Stomach (tissue), 9 donors: ENCODE measurements around the gene DOCK2. TPM values are rescaled to one million over a fixed set of nuclear protein-coding genes. Genes with fewer than 3 reads are reported as not detected.
"Not testable (repeated sequence)": the region's sequence is repeated elsewhere in the genome, so short reads cannot be mapped to it uniquely, and the experiment has no call there.

Experiments used
- DNase-seq, 2 donors: peaks; one replicate each; pipeline versions ENCODE4 v3.0.0 to v3.0.0-alpha.2; 2013 to 2019
- H3K27ac ChIP-seq, 5 donors: fragments of 200-600 bp in 4 of 5; sonication (generic) in 4 of 5; one replicate each; pipeline ENCODE4 v1.5.1; 2013 to 2019; ENCODE audit warnings: mild to moderate bottlenecking in 1 of 5, moderate library complexity in 1 of 5
- H3K27me3 ChIP-seq, 3 donors: fragments of 200-600 bp; sonication (generic); one replicate each; pipeline ENCODE4 v1.5.1; 2017 to 2019; ENCODE audit warnings: mixed run types in 1 of 3
- H3K36me3 ChIP-seq, 4 donors: fragments of 200-600 bp; sonication (generic); 1 replicate in 3 of 4; 2 replicates in 1 of 4; pipeline ENCODE4 v1.5.1; 2016 to 2019
- H3K4me1 ChIP-seq, 4 donors: fragments of 200-600 bp; sonication (generic); one replicate each; pipeline ENCODE4 v1.5.1; 2016 to 2019
- H3K4me3 ChIP-seq, 4 donors: fragments of 200-600 bp; sonication (generic) in 3 of 4; one replicate each; pipeline ENCODE4 v1.5.1; 2016 to 2019; ENCODE audit warnings: mild to moderate bottlenecking in 1 of 4
- H3K9me3 ChIP-seq, 4 donors: fragments of 200-600 bp; sonication (generic); one replicate each; pipeline ENCODE4 v1.5.1; 2016 to 2019
- EP300 ChIP-seq: sonication (generic); formaldehyde crosslinking; IDR thresholded peaks from one replicate; pipeline ENCODE4 v1.6.1; 2017; ENCODE audit warnings: antibody characterized with exemption
- POLR2A ChIP-seq, 4 donors: fragments of 450-650 bp; IDR thresholded peaks; one replicate each; pipeline ENCODE4 v1.6.1; 2016; ENCODE audit warnings: antibody characterized with exemption in 4 of 4, control low read depth in 2 of 4, mild to moderate bottlenecking in 1 of 4, moderate library complexity in 1 of 4
- POLR2AphosphoS5 ChIP-seq, 3 donors: sonication (generic); formaldehyde crosslinking; IDR thresholded peaks; one replicate each; pipeline ENCODE4 v1.6.1; 2016; ENCODE audit warnings: antibody characterized with exemption in 3 of 3
- WGBS, 5 donors: extraction: QIAGEN DNeasy Blood & Tissue Kit in 3 of 5; methylation state at CpG; one replicate each; pipeline versions ENCODE4 v1.1.5 to v1.1.7; 2013 to 2018; 5-methylcytosine and 5-hydroxymethylcytosine counted together
- intact Hi-C: fragments of 100-400 bp; cut with DNase I; formaldehyde crosslinking; loops from one replicate; pipeline ENCODE4 v1.15.1; 2023; ENCODE audit warnings: low total_unique reads
- polyA plus RNA-seq, 3 donors: library from polyadenylated mRNA; stranded (reverse); fragments of 200-250 nt; gene quantifications; one replicate each; pipeline ENCODE4 v1.2.3, GENCODE V29; 2013
- total RNA-seq, 5 donors: library from RNA; depleted of rRNA; stranded (reverse); fragments of >200 nt; gene quantifications; one replicate each; pipeline versions ENCODE4 v1.1.0 to v1.2.3, GENCODE V29; 2014 to 2016
- TF ChIP-seq, protein P1 (sequence below), 7 experiments: fragments of 450-650 bp in 4 of 7; fragments of 200-600 bp in 3 of 7; sonication (generic) in 3 of 7; IDR thresholded peaks; one replicate each; pipeline ENCODE4 v1.5.1; 2016 to 2019; ENCODE audit warnings: antibody characterized with exemption in 7 of 7, control low read depth in 2 of 7, mild to moderate bottlenecking in 1 of 7
- donor health status: healthy with polysubstance abuse.
- donor health status: Bipolar disorder and iron deficiency.
- donor health status: healthy.

DOCK2 gene
- total and polyA plus RNA-seq, 8 donors, result 2.1 to 50.2 (median 8.5) TPM

- no peak for TF ChIP-seq POLR2AphosphoS5 (IDR thresholded peaks at IDR 0.05)
- no peak for TF ChIP-seq POLR2A (IDR thresholded peaks at IDR 0.05)
- no peak for TF ChIP-seq EP300
- TF ChIP-seq, protein P1, sequence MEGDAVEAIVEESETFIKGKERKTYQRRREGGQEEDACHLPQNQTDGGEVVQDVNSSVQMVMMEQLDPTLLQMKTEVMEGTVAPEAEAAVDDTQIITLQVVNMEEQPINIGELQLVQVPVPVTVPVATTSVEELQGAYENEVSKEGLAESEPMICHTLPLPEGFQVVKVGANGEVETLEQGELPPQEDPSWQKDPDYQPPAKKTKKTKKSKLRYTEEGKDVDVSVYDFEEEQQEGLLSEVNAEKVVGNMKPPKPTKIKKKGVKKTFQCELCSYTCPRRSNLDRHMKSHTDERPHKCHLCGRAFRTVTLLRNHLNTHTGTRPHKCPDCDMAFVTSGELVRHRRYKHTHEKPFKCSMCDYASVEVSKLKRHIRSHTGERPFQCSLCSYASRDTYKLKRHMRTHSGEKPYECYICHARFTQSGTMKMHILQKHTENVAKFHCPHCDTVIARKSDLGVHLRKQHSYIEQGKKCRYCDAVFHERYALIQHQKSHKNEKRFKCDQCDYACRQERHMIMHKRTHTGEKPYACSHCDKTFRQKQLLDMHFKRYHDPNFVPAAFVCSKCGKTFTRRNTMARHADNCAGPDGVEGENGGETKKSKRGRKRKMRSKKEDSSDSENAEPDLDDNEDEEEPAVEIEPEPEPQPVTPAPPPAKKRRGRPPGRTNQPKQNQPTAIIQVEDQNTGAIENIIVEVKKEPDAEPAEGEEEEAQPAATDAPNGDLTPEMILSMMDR (IDR thresholded peaks at IDR 0.05), result no peak
- peaks cover 0 to 12% (median 0%) of the 10 kb centered on the region in 4 donors for H3K36me3 ChIP-seq
- H3K9me3 ChIP-seq, result no peaks in the 10 kb centered on the region
- no peak overlapping the region for H3K4me3 ChIP-seq
- H3K27me3 ChIP-seq, result peaks cover 0 to 5% (median 0%) of the 10 kb centered on the region in 3 donors
- 56 to 72% (median 61%) methylated on average over 3 of the region's 3 CpGs for WGBS, 5 donors
- no peaks in the 10 kb centered on the region for H3K4me1 ChIP-seq
- intact Hi-C loops, result no loop called here
- H3K27ac ChIP-seq, result no peak overlapping the region
- no peak for DNase-seq
Observed at GRCh38 chr5:169765176-169765996, 128.3 kb downstream of the DOCK2 start.

DNA sequence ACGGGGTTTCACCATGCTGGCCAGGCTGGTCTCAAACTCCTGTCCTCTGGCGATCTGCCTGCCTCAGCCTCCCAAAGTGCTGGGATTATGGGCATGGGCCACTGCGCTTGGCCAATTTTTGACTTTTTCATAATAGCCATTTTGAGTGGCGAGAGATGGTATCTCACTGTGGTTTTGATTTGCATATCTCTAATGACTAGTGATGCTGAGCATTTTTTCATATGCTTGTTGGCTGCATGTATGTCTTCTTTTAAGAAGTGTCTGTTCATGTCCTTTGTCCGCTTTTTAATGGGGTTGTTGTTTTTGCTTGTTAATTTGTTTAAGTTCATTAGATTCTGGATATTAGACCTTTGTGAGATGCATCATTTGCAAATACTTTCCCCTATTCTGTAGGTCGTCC, 129.9 kb downstream of the DOCK2 start:
- H3K9me3 ChIP-seq, H3K27me3 ChIP-seq, H3K36me3 ChIP-seq, DNase-seq, intact Hi-C loops, H3K27ac ChIP-seq, H3K4me3 ChIP-seq, H3K4me1 ChIP-seq: not testable (repeated sequence)
- 82 to 90% (median 86%) methylated on average over 6 of the region's 6 CpGs for WGBS, 5 donors

- intact Hi-C loops, result no loop called here
- DNase-seq, result peak; percentile 58 to 67
- Histone ChIP-seq H3K36me3 (peaks cover 0 to 6% (median 0%) of the 10 kb centered on the region in 4 donors), H3K4me3 (no peak overlapping the region), H3K27me3 (peaks cover 0 to 5% (median 0%) of the 10 kb centered on the region in 3 donors), H3K9me3 (no peaks in the 10 kb centered on the region), H3K27ac (peak overlapping the region in 1 of 5 donors; percentile 4), H3K4me1 (no peaks in the 10 kb centered on the region)
- 47 to 56% (median 51%) methylated on average over 6 of the region's 6 CpGs for WGBS, 5 donors
- TF ChIP-seq POLR2AphosphoS5 (IDR thresholded peaks at IDR 0.05), result peak in 1 of 3 donors; percentile 18
- TF ChIP-seq POLR2A (IDR thresholded peaks at IDR 0.05), result no peak
Observed at GRCh38 chr5:169767938-169768337, 130.9 kb downstream of the DOCK2 start.

GRCh38 chr5:169768416-169768815, 131.3 kb downstream of the DOCK2 start:
- intact Hi-C loops, result no loop called here
- no peak for DNase-seq
- Histone ChIP-seq H3K27ac (peak overlapping the region in 1 of 5 donors; percentile 4), H3K4me1 (no peaks in the 10 kb centered on the region), H3K27me3 (peaks cover 0 to 5% (median 0%) of the 10 kb centered on the region in 3 donors), H3K36me3 (peaks cover 0 to 1% (median 0%) of the 10 kb centered on the region in 4 donors), H3K9me3 (no peaks in the 10 kb centered on the region), H3K4me3 (no peak overlapping the region)
- WGBS, 5 donors, result 30 to 60% (median 41%) methylated on average over 1 of the region's 1 CpG
- TF ChIP-seq, protein P1 (IDR thresholded peaks at IDR 0.05), result no peak
- TF ChIP-seq POLR2AphosphoS5 (IDR thresholded peaks at IDR 0.05) (no peak), EP300 (no peak), POLR2A (IDR thresholded peaks at IDR 0.05) (no peak)

DNA sequence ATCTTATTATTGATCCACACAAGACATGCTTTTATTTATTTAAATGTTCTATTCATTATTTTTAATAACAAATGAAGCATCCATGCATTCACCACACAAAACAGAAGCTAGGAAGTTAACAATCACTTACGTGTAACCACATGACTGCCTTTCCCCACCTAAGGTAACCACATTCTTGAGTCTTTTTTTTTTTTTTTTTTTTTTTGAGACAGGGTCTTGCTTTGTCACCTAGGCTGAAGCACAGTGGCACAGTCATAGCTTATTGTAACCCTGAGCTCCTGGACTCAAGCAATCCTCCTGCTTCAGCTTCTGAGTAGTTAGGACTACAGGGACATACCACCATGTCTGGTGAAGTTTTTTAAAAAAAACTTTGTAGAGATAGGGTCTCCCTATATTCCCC, 133.0 kb downstream of the DOCK2 start:
- H3K4me1 ChIP-seq, result no peaks in the 10 kb centered on the region
- TF ChIP-seq POLR2A (IDR thresholded peaks at IDR 0.05) (no peak), POLR2AphosphoS5 (IDR thresholded peaks at IDR 0.05) (no peak), EP300 (no peak)
- TF ChIP-seq, protein P1 (IDR thresholded peaks at IDR 0.05), result no peak
- H3K4me3 ChIP-seq, result no peak overlapping the region
- 37 to 67% (median 58%) methylated on average over 1 of the region's 1 CpG for WGBS, 5 donors
- intact Hi-C loops, result no loop called here
- H3K36me3 ChIP-seq, result no peaks in the 10 kb centered on the region
- no peaks in the 10 kb centered on the region for H3K9me3 ChIP-seq
- peaks cover 0 to 5% (median 0%) of the 10 kb centered on the region in 3 donors for H3K27me3 ChIP-seq
- DNase-seq, result no peak
- no peak overlapping the region for H3K27ac ChIP-seq
